NT2/D1 (cell line): ENCODE results near the gene YEATS2.

Experiments
- SUZ12 ChIP-seq: IDR thresholded peaks from 2 replicates; pipeline ENCODE4 v1.6.1; 2011; ENCODE audit not compliant: insufficient read length, insufficient read depth; ENCODE audit errors: extremely low read depth
- YY1 ChIP-seq: IDR thresholded peaks from 2 replicates; pipeline ENCODE4 v1.6.1; 2011; ENCODE audit not compliant: insufficient read length, insufficient read depth
- ZNF274 ChIP-seq: IDR thresholded peaks from 2 replicates; pipeline ENCODE4 v1.6.1; 2011; ENCODE audit warnings: mild to moderate bottlenecking, low read depth, low read length

- TF ChIP-seq YY1 (no peak), ZNF274 (no peak), SUZ12 (no peak)
Measured at GRCh38 chr3:183653209-183654064, 44.2 kb upstream of the YEATS2 start.
